ENCODE results near the gene ELMO2.
A peak's percentile ranks its signal among the peaks of the same experiment; 100 is the strongest.

ELMO2 gene

GRCh38 chr20:46367234-46367633 is 39.2 kb downstream of the ELMO2 start:
- no peak for DNase-seq

DNA sequence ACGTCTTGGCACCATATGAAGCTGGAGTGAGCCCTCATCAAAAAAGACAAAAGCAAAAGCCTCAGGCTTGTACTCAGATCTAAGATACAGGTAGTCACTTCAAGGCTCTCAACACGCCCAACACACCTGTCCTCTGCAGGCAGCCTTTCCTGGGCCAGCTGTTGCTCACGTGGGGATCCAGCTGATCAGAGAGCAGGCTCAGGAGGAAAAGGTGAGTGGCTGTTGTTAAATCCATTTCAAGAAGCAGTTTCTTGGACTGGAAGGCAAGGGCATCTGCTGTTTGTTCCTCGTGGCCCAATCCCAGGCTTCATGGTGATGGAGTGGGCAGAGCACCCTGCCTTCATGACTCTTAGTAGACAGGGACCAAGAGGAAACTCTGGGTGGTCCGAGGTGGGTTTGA is 39.6 kb downstream of the ELMO2 start:
- no peak for DNase-seq

- no peak for DNase-seq
Measured at GRCh38 chr20:46365487-46366220, 40.8 kb downstream of the ELMO2 start.

- no peak for DNase-seq
Measured at GRCh38 chr20:46364670-46365486, 41.5 kb downstream of the ELMO2 start.

DNA sequence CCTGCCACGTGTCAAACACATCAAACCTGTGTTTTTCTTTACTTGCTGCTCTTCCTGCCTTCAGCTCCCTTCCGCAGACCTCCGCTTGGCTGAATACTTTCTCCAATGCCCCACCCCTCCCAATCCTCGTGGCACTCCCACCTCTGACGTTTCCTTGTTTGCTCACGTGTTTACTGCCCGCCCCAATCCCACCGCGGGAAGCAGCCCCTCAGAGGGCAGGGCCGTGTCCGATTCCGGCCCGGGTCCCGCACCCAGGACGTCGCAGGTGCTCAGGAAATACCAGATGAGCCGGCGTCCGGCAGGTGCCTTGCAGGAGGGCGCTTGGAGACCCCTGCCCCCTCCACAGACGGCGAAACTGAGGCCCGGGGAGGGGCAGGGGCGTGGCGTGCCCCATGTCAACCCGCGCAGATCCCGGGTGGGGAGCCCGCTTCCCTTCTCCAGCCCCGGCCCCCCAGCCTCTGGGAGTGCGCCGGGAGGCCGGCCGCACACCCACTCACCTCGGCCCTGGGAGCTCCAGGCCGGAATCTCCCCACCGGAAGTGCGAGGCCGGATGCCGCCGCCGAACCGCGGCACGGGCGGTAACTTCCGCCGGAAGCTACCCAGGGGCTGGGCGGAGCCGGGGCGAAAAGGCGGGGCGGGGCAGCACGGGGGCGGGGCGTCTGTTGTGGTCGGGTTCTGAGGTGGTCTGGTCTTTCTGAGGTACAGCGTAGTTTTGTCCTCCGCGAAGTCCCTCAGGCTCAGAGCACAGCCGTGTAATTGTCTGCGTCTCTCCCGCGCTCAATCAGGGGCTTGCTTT is 42.3 kb downstream of the ELMO2 start:
- peak; percentile 89 for DNase-seq

GRCh38 chr20:46362921-46363867 is 43.2 kb downstream of the ELMO2 start:
- DNase-seq: no peak

DNA sequence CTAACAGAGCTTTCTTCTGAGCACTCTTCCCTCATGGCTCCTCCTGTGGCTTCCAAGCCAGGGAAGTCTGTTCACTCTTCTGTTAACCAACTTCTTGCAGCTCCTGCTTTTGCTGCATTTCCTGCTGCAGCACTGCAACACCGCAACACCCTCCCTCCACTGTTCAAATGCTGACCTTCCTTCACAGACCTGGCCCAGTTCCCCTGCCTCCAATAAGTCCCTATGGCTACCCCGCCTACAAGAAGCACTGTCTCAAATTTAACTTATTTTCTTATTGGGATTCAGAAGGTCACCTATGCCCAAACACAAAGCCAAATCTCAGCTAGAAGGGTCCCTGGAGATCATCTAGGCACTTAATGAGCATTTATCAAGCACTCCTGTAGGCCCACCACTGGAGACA is 44.6 kb downstream of the ELMO2 start:
- DNase-seq: no peak

- no peak for DNase-seq
Measured at GRCh38 chr20:46361381-46361780, 45.0 kb downstream of the ELMO2 start.

DNA sequence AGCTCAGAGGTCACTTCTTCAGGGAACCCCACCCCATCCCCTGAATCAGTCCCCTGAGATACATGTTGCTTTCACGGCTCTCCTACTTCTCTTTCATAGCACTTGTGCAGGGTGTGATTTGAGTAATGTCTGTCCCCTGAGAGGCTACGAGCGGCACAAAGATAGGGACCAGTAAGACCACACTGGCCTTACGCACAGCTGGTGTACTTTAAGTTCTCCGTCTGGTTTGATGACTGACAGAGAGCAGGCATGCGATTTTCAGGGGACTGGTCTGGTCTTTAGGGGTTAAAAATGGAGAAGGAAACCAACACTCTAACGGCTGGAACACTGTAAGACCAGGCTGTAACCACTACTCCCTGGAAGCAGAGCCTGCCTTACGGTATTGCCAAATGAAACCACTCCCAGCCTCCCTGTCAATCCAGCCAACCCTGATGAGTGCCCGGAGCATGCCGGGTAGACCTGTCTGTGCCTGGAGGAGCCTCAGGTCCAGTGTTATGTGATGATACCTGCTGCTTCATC is 47.1 kb downstream of the ELMO2 start:
- DNase-seq: no peak

- no peak for DNase-seq
Measured at GRCh38 chr20:46358346-46359058, 47.9 kb downstream of the ELMO2 start.

DNA sequence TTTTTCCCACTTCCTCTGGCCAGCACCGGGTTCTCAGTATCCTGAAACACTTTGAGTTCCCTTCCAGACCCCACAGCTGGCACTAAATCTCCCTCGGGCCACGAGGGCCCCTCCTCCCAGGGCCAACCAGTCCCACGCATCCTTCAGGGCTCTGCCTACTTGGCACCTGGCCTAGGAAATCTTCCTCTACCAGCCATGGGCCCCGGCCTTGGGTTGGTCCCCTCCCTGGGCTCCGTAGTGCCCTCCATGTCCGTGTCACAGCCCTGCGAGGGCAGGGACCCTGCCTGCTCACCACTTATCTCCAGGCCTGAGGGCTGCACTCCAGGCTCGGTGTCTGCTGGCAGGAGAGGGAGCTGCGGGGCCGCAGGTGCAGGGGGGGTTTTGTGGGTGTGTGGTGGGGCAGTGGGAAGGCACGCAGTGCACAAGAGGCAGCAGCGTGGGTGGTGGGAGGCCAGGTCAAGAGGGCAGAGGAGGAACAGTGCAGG is 49.3 kb downstream of the ELMO2 start:
- DNase-seq: no peak

GRCh38 chr20:46356195-46357029 is 50.0 kb downstream of the ELMO2 start:
- DNase-seq: no peak

DNA sequence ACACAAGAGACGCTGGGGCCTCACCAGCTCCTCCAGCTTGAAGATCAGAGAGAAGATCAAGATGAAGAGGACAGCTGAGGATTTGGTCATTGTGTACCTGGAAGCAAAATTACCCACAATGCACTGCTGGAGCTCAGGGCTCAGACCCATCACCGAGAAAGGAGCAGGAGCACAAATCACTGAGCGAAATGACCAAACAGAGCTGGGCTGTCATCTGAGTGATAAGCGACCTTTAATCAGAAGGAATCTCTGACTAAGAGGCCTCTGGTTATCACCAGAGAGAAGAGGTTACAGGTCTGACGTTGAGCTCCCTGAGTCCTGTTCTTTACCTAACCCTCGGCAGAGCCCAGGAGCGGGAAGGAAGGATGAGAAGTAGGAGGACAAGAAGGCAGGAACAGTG is 50.6 kb downstream of the ELMO2 start:
- no peak for DNase-seq

DNA sequence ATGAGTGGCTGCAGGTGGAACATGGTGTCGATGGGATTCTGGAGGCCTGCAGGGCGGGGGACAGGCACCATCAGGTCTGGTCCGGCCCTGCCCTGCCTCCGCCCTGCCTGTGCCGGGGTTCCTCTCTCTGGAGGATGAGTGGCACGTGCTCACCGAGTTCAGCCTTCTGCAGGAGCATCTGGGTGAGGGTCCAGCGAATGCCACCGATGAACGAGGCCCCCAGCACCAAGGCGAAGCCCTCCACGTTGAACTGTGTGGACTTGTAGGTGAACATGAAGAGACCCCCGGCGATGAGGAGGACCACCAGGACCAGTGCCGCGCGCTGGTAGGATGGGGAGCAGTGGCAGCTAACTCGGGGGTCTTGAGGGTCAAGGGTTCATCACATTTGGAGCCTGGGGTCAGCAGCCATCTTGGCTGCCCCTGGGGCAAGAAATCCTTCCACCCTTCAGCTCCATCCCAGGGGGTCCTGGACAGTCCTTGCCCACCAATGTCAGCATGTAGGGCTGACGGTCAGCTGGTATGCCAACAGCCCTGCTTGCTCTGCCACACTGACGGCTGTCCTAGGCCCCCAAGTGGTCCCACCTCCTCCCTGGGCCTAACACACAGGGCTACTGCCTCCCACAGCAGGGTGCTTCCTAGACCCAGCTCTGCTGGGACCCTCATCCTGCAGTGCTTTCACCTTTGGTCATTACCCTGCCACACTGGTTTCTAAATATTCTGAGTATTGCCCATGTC is 51.3 kb downstream of the ELMO2 start:
- DNase-seq: no peak

DNA sequence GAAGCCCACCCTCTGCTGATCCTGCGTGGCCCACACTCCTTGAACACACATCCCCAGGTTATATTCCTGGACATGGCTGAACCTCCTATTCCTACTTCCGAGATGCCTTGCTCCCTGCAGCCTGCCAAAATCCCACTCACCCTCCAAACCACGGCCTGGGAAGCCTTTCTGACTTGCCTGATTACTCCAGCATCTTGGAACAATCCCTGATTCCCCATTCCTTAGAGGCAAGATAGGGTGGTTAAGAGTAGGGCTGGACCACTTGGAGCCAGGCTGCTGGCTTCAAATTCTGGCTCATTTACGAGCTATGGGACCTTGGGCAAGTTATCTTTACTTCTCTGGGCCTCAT is 52.2 kb downstream of the ELMO2 start:
- DNase-seq: no peak

GRCh38 chr20:46353500-46354206 is 52.8 kb downstream of the ELMO2 start:
- no peak for DNase-seq

- DNase-seq: no peak
Measured at GRCh38 chr20:46352370-46352938, 54.0 kb downstream of the ELMO2 start.

GRCh38 chr20:46351357-46352058 is 54.9 kb downstream of the ELMO2 start:
- DNase-seq: no peak
